Keratinocyte (primary cell): Measurements from ENCODE around the gene RNF14.

Experiments used
- CTCF ChIP-seq, 3 experiments: IDR thresholded peaks in 1 of 3; conservative IDR thresholded peaks in 1 of 3; optimal IDR thresholded peaks in 1 of 3; 2 replicates in 2 of 3; 3 replicates in 1 of 3; pipeline versions ENCODE3 to v1.5.1; 2011; ENCODE audit warnings: low read length in 3 of 3, mild to moderate bottlenecking in 3 of 3, moderate library complexity in 2 of 3, control low read depth in 1 of 3, inconsistent platforms in 1 of 3; ENCODE audit not compliant: insufficient read depth in 2 of 3; ENCODE audit errors: extremely low read depth in 1 of 3
- EZH2 ChIP-seq: IDR thresholded peaks from one replicate; pipeline ENCODE4 v1.6.1; 2012; ENCODE audit warnings: inconsistent platforms, mild to moderate bottlenecking, low read length, moderate library complexity

DNA sequence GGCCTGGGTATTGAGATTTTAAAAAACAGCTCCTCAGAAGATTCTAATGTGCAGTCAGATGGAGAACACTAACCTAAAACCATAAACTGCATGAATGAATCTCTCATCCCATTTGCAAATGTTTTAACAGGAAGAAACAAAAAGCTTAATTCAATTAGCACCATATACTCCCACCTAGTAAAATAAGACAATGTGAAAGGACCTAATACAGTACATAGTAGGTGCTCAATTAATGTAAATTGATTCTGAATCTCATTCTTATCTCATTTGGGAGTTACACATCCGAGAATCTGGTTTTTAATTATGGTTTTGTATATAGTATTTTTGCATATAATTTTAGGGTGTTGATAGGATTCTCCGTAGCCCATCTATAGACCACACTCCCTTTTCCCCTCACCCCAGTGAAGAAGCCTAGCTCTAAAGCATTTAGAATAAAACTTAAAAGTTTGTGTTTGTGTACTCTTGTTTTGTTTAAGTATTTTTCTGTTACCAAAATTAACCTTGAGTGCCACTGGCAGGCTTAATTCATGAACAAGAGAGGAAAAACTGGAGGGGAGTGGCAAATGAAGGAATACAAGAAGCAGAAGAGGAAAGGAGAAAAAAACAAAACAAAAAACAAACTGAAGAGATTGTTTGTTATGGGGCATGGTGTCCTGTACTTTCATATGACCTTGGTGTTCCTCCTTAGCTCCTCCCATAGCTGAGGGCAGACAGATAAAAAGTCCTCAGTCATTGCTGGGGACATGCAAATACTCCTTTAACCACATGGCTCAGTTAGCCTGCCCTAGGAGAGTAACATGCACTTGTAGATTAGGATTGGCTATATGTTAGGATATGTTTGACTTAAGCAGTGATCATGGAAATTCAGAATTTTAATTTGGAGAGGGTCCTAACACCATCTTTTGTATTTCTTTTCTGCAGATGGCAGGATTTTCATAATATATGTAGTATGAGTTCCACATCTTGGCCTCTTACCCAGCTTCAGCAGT is 1.2 kb downstream of the RNF14 start:
- no peak for TF ChIP-seq CTCF (optimal IDR thresholded peaks at IDR 0.05 in 1 of 3, IDR thresholded peaks at IDR 0.05 in 1 of 3, conservative IDR thresholded peaks at IDR 0.05 in 1 of 3; ENCODE audit: extremely low read depth in 1 of 3, insufficient read depth in 2 of 3, low read length in 3 of 3)
- TF ChIP-seq EZH2, result no peak
